ENCODE measurements around the gene HMCN1.

DNA sequence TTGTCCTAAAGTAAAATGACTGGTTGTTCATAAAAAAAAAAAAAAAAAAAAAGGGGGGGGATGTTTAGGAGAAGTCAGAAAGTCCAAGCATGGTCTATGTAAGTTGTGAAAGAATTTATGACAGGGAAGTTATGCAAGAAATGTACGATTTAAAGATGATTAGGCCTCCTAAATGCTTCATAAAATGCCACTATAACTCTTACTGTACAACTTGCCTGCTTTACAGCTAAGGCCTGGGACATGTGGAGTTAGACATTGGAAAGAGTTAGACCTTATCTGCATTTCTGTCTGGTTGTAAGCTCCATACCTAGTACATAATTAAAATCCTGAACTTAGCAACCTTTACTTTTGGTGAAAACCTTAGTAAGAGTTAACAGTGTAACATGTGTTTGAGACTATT is 490.9 kb downstream of the HMCN1 start:
- TF ChIP-seq, protein P1, sequence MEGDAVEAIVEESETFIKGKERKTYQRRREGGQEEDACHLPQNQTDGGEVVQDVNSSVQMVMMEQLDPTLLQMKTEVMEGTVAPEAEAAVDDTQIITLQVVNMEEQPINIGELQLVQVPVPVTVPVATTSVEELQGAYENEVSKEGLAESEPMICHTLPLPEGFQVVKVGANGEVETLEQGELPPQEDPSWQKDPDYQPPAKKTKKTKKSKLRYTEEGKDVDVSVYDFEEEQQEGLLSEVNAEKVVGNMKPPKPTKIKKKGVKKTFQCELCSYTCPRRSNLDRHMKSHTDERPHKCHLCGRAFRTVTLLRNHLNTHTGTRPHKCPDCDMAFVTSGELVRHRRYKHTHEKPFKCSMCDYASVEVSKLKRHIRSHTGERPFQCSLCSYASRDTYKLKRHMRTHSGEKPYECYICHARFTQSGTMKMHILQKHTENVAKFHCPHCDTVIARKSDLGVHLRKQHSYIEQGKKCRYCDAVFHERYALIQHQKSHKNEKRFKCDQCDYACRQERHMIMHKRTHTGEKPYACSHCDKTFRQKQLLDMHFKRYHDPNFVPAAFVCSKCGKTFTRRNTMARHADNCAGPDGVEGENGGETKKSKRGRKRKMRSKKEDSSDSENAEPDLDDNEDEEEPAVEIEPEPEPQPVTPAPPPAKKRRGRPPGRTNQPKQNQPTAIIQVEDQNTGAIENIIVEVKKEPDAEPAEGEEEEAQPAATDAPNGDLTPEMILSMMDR (IDR thresholded peaks at IDR 0.05; ENCODE audit: low read depth, low read length, missing input control), result no peak
- TF ChIP-seq TAF1 (conservative IDR thresholded peaks at IDR 0.05) (no peak), RAD21 (IDR thresholded peaks at IDR 0.05) (no peak), SP1 (IDR thresholded peaks at IDR 0.05) (no peak), GABPA (IDR thresholded peaks at IDR 0.05 in 1 of 2, conservative IDR thresholded peaks at IDR 0.05 in 1 of 2) (no peak), HNF4A (conservative IDR thresholded peaks at IDR 0.05) (no peak), HNF4G (IDR thresholded peaks at IDR 0.05) (no peak)
- TF ChIP-seq, protein P2, sequence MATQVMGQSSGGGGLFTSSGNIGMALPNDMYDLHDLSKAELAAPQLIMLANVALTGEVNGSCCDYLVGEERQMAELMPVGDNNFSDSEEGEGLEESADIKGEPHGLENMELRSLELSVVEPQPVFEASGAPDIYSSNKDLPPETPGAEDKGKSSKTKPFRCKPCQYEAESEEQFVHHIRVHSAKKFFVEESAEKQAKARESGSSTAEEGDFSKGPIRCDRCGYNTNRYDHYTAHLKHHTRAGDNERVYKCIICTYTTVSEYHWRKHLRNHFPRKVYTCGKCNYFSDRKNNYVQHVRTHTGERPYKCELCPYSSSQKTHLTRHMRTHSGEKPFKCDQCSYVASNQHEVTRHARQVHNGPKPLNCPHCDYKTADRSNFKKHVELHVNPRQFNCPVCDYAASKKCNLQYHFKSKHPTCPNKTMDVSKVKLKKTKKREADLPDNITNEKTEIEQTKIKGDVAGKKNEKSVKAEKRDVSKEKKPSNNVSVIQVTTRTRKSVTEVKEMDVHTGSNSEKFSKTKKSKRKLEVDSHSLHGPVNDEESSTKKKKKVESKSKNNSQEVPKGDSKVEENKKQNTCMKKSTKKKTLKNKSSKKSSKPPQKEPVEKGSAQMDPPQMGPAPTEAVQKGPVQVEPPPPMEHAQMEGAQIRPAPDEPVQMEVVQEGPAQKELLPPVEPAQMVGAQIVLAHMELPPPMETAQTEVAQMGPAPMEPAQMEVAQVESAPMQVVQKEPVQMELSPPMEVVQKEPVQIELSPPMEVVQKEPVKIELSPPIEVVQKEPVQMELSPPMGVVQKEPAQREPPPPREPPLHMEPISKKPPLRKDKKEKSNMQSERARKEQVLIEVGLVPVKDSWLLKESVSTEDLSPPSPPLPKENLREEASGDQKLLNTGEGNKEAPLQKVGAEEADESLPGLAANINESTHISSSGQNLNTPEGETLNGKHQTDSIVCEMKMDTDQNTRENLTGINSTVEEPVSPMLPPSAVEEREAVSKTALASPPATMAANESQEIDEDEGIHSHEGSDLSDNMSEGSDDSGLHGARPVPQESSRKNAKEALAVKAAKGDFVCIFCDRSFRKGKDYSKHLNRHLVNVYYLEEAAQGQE (IDR thresholded peaks at IDR 0.05), result no peak
- TF ChIP-seq, protein P3, sequence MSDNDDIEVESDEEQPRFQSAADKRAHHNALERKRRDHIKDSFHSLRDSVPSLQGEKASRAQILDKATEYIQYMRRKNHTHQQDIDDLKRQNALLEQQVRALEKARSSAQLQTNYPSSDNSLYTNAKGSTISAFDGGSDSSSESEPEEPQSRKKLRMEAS (IDR thresholded peaks at IDR 0.05), result no peak
- TF ChIP-seq, protein P4, sequence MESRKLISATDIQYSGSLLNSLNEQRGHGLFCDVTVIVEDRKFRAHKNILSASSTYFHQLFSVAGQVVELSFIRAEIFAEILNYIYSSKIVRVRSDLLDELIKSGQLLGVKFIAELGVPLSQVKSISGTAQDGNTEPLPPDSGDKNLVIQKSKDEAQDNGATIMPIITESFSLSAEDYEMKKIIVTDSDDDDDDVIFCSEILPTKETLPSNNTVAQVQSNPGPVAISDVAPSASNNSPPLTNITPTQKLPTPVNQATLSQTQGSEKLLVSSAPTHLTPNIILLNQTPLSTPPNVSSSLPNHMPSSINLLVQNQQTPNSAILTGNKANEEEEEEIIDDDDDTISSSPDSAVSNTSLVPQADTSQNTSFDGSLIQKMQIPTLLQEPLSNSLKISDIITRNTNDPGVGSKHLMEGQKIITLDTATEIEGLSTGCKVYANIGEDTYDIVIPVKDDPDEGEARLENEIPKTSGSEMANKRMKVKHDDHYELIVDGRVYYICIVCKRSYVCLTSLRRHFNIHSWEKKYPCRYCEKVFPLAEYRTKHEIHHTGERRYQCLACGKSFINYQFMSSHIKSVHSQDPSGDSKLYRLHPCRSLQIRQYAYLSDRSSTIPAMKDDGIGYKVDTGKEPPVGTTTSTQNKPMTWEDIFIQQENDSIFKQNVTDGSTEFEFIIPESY (IDR thresholded peaks at IDR 0.05), result no peak

All from liver (tissue), 3 donors.